Activated CD4-positive, alpha-beta T cell treated with anti-CD3 and anti-CD28 coated beads, Interleukin-2, Interleukin-4, amounts not matched to agents 100 ng/mL and 50 ng/mL, durations not matched to agents 16 hours and 8 hours (primary cell): Measurements from ENCODE around the gene CHCHD6.
A peak's percentile ranks its signal among the peaks of the same experiment; 100 is the strongest.

ENCODE experiments used
- DNase-seq: peaks from one replicate; pipeline ENCODE4 v3.0.0-alpha.2; 2020; ENCODE audit warnings: low spot score

Gene CHCHD6

DNA sequence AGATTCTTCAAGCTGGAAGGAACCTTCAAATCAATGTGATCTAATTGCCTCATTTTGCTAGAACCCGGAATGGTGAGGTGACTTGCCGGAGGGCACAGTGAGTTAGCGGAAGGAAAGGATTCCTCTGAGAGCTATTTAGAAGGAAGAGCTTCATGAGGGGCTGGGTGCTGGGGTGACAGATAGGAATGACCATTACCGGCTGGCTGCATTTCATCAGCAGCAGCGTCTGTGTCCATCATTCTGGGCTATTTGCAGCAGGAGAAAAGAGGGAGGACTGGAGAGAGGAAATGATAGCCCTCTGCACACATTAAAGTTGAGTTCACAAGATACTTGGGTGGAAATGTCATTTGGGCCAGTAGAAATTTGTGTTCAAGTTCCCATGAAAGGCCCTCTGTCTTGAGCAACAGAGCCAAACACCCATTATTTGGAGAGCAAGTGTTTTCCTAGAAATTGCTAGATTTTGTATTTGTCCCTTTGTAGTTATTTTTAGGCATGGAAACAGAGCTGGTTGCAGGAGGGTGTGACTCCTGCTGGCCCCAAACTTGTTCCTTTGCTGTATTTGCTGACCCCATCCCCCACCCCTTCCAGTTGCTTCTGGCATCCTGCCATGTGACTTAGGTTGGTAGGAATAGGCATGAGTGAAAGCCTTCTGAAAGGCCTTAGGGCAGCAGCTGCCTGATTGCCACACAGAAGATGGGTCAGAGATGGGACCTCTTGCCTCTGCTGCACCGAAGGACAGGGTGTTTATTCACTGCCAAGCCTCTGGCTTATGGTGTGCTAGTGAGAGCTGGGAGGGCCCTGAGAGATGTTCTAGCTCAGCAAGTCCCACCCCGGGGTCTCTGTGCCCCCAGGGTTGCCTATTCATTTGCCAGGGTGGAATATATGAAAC is 191.4 kb downstream of the CHCHD6 start:
- no peak for DNase-seq

DNA sequence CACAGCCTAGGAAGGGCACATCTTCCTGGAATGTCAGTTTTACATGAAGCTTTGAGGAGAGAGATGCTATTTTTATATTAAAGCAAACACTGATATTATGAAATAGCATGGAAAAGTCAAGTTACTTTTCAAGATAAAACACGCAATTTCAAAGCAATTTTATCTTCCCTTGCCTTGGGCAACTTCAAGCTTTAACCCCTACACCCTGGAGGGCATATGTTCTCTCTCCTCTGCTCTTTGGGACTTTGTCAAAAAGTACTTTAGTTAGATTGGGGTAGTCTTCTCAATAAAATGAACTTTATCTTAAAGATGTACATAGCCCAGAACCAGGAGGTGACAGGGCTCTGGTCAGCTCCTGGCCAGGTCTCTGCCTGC is 192.0 kb downstream of the CHCHD6 start:
- no peak for DNase-seq

DNA sequence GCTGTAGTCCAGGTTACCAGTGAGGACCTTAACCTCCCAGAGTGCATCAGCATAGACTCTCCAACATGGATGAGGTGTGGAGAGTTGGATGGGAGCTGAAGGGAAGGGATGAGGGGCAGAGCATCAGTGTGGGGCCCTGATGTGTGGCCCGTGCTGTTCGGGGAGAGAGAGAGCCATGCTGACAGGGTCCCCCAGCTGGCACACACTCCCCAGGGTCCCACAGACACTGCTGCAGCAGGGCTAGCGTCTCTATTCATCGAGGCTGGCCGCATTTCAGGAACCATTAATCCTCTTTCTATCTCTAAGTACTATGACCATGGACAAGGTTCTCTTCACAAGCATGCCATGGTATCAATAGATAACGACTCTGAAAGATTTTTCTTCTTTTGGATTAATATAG is 192.9 kb downstream of the CHCHD6 start:
- no peak for DNase-seq

GRCh38 chr3:126897943-126898342 is 193.9 kb downstream of the CHCHD6 start:
- no peak for DNase-seq

- no peak for DNase-seq
These were observed 197.0 kb downstream of the CHCHD6 start for GRCh38 chr3:126900859-126901540.

DNA sequence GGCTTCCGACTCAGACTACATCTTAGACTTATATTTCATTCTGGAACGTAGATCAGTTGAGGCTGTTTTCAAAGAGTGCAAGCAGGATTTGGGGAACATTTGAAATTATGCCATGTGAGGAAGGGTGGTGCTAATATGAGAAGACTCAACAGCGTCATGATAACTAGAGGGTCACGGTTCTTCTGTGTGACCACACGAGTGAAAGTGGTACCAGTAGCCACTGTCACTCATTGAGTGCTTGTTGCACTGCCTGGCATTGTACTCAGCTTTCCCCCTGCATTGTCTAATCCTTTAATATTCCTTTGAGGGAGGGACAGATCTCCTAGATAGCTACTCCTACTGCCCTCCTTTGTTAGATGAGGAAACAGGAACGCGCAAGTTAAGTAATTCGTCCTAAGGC is 197.6 kb downstream of the CHCHD6 start:
- no peak for DNase-seq

- no peak for DNase-seq
These were observed 199.5 kb downstream of the CHCHD6 start for GRCh38 chr3:126903521-126903920.

DNA sequence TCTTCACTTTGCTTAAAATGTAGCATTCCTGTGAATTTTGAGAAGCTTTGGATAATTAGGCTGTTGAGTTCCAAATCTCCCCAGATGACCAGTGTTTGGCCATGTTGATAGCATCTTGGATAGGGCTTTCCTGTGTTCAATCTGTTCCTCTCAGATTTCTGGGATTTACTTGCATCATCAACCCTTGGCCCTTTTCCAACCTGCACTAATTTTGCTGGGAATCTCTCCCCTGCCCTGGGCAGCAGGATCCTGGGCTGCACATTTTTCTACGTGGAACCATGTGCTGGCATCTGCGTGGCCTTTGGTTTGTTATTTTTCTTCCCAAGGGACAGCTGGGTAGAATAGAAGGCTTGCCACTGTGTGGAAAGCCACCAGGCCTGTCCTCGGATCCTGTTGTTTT is 203.5 kb downstream of the CHCHD6 start:
- DNase-seq, result no peak

GRCh38 chr3:126908752-126909275 is 204.8 kb downstream of the CHCHD6 start:
- DNase-seq, result peak; percentile 15

- DNase-seq, result no peak
These were observed 206.2 kb downstream of the CHCHD6 start for GRCh38 chr3:126910231-126910630.

DNA sequence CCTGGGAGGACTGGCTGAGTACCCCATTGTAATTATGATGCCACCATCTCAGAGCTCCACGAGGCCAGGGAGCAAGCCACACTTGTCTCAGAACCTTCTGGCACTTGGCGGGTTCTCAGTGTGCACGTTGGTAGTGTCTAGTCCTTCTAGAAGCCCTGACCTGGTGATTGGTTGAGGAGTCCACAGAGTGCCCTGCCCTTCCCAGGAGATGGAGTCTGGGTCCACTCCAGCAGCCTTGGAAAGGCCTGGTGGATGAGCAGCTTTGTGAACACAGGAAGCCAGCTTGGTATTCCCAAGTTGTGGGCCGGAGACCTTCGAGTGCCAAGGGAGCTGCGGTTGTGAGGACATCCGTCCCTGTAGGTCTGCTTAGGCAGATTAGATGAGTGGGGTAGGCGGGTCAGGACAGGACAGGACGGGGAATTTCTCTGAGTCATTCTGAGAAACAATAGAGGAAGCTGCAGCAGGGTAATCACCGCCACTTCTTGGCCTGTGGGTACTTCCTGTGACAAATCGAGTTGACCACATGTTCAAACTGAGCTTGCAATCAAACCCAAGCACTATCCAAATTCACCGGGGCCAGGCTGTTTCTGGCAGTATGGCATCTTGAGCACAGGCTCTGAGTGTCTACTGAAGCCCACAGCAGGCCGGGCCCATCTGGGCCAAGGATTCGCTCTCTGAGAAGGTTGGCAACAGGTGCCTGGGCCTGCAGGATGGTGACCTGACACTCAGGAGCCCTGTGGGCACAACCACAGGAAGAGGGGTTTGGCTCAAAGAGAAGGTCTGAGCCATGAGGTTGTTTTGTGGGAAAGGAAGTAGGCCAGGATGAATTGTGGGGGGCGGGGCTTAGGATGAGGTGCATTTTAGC is 207.4 kb downstream of the CHCHD6 start:
- DNase-seq, result peak; percentile 95

GRCh38 chr3:126912027-126912422 is 208.0 kb downstream of the CHCHD6 start:
- DNase-seq, result no peak

DNA sequence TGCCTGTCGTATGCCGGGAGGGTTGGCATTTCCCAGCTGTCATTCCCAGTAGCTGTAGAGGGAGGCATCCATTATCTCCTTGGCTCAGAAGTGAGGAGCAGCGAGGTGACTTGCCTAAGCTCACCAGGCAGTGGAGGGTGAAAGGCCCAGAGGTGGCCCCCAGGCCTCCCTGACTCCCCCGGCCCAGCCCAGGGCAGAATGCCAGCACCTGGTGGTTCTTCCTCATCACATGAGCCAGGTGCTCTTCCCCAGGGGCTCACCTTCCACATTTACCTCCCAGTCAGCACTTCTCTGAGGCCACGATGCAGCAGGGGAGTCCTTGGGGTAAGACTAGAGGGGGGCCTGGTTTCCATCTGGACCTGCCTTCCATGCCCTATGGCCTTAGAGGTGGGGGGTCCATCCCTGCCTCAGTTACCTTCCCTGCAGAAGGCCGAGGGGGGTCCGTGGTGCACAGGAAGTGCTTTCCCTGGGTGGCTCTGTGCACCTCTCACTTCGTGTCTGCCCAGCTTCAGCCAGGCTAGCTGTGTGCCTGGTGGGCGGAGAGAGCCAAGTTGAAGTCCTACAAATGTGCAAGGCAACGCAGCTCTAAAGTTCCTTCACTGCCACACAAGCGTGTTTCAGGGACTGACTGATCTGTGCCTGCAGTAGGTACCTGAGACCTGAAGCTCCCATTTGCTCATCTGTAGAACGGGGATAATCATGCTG is 208.6 kb downstream of the CHCHD6 start:
- no peak for DNase-seq

GRCh38 chr3:126913524-126913923 is 209.5 kb downstream of the CHCHD6 start:
- peak; percentile 25 for DNase-seq

GRCh38 chr3:126914226-126914625 is 210.2 kb downstream of the CHCHD6 start:
- DNase-seq, result no peak

DNA sequence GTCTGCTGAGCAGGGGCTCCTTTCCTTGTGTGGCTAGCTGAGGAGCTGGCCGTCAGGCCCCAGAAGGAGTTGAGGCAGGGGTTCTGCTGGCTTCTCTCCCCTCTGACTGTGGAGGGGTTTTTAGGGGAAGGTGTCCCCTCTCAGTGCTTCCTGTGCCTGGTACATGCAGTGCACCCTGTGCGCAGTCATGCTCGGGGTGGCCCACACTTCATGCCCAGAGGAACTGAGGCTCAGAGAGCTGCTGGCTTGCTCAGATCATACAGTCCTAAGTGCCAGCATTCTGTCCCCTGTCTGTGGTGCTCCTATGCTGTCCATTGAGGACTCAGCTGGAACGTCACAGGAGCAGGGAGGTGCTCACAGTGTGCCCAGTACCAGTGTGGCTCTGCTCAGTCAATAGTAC is 211.0 kb downstream of the CHCHD6 start:
- no peak for DNase-seq

DNA sequence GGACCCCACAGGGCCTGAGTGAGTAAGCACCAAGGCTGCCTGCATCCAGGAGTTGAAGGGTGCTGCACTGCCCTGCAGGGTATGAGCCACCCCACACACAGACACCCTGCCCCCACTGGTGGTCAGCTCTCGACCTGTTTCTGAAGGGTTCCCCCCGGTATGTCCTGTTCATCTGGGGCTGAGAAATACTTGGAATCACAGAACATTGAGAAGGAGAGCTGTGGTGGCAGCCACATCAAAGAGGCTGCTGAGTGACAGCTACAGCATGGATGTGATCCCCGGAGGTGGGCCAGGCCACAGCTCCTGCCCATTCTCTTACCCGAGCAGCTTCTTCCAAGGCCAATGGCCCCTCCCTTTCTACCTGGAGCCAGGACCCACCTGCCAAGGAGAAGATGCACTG is 212.5 kb downstream of the CHCHD6 start:
- DNase-seq, result no peak

- DNase-seq, result no peak
These were observed 213.3 kb downstream of the CHCHD6 start for GRCh38 chr3:126917232-126917804.

GRCh38 chr3:126918355-126918821 is 214.3 kb downstream of the CHCHD6 start:
- DNase-seq, result no peak

GRCh38 chr3:126921085-126921824 is 217.2 kb downstream of the CHCHD6 start:
- no peak for DNase-seq
